Activated CD4-positive, alpha-beta T cell treated with anti-CD3 and anti-CD28 coated beads, Interleukin-2, amount 50 U/mL, for 4 hours (primary cell): ENCODE measurements around the gene HS6ST3.

Experiments used
- DNase-seq, 2 experiments: peaks; one replicate each; pipeline ENCODE4 v3.0.0-alpha.2; 2020

The HS6ST3 gene

GRCh38 chr13:96862093-96862492 lies 772.2 kb downstream of the HS6ST3 start:
- DNase-seq, result no peak

- DNase-seq, result no peak
These were observed 773.1 kb downstream of the HS6ST3 start for GRCh38 chr13:96862999-96863398.

DNA sequence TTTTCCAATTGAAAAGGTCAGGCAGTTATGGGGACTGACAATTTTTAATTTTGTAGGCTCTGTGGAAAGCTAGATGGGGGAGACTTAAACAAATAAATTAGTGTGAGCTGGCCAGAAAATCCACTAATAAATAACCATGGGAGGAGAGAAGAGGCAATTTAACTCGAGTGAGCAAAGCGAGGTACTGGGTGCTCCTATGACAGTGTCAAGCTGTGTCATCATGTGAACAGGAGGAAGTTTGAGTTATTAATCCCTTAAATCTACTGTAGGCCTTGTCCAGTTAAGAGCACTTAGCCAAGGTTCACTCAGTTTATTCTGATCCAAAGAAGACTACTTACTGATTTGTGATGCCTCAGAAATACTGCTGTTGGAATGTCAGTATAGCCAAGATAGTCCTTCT lies 781.6 kb downstream of the HS6ST3 start:
- DNase-seq, result no peak

- DNase-seq, result no peak
These were observed 790.5 kb downstream of the HS6ST3 start for GRCh38 chr13:96880419-96880818.
